Testis (tissue), 2 donors: ENCODE measurements around the gene THSD4.

Source experiments
- POLR2A ChIP-seq: fragments of 450-650 bp; IDR thresholded peaks from one replicate; pipeline ENCODE4 v1.6.1; 2017; ENCODE audit warnings: antibody characterized with exemption, mild to moderate bottlenecking, moderate library complexity
- TF ChIP-seq, protein P1 (sequence below), 3 experiments: fragments of 450-650 bp in 2 of 3; fragments of 200-600 bp in 1 of 3; sonication (generic) in 1 of 3; IDR thresholded peaks; one replicate each; pipeline ENCODE4 v1.5.1; 2016 to 2019; ENCODE audit warnings: antibody characterized with exemption in 3 of 3, mild to moderate bottlenecking in 2 of 3, moderate library complexity in 1 of 3

GRCh38 chr15:71111950-71112349, 3.3 kb upstream of the THSD4 start:
- TF ChIP-seq POLR2A: no peak
- TF ChIP-seq, protein P1, sequence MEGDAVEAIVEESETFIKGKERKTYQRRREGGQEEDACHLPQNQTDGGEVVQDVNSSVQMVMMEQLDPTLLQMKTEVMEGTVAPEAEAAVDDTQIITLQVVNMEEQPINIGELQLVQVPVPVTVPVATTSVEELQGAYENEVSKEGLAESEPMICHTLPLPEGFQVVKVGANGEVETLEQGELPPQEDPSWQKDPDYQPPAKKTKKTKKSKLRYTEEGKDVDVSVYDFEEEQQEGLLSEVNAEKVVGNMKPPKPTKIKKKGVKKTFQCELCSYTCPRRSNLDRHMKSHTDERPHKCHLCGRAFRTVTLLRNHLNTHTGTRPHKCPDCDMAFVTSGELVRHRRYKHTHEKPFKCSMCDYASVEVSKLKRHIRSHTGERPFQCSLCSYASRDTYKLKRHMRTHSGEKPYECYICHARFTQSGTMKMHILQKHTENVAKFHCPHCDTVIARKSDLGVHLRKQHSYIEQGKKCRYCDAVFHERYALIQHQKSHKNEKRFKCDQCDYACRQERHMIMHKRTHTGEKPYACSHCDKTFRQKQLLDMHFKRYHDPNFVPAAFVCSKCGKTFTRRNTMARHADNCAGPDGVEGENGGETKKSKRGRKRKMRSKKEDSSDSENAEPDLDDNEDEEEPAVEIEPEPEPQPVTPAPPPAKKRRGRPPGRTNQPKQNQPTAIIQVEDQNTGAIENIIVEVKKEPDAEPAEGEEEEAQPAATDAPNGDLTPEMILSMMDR (IDR thresholded peaks at IDR 0.05): no peak
